ENCODE data around the gene BCAR1.

GRCh38 chr16:75195811-75196790, 55.3 kb downstream of the BCAR1 start:
- no peak for TF ChIP-seq GATA3 (IDR thresholded peaks at IDR 0.05; ENCODE audit: low read depth, low read length)
- TF ChIP-seq GATA2 (IDR thresholded peaks at IDR 0.05; ENCODE audit: low read depth, low read length): no peak
